Activated B cell treated with CpG ODN at 0.5 μM for 24 hours (primary cell): ENCODE measurements around the gene ZSWIM6. TPM values are rescaled to one million over a fixed set of nuclear protein-coding genes. Genes with fewer than 3 reads are reported as not detected.
"Not testable (repeated sequence)": the region's sequence is repeated elsewhere in the genome, so short reads cannot be mapped to it uniquely, and the experiment has no call there.

Experiments
- ATAC-seq: fragments of 200-7000 bp; cut with Tn5 transposase; one replicate; pipeline ENCODE4 v1.10.0; 2021; ENCODE audit warnings: low read depth, mild to moderate bottlenecking, moderate library complexity
- CTCF ChIA-PET: fragments of 350-600 bp; sonication (Branson Sonifier 250); formaldehyde crosslinking; loops from one replicate; lab custom pipeline; 2021; ENCODE audit warnings: antibody characterized with exemption; lab: Charles Lee
- POLR2A ChIA-PET: fragments of 350-600 bp; sonication (Branson Sonifier 250); formaldehyde crosslinking; loops from one replicate; lab custom pipeline; 2021; ENCODE audit warnings: antibody characterized with exemption; lab: Charles Lee
- DNase-seq: peaks from one replicate; pipeline ENCODE4 v3.0.0; 2022
- H3K27ac Mint-ChIP-seq: one replicate; pipeline ENCODE4 v1.8.0; 2020; ENCODE audit warnings: mixed read lengths
- H3K27me3 Mint-ChIP-seq: one replicate; pipeline ENCODE4 v1.8.0; 2021; ENCODE audit warnings: mixed read lengths
- H3K36me3 Mint-ChIP-seq: one replicate; pipeline ENCODE4 v1.8.0; 2021; ENCODE audit warnings: low read depth, mixed read lengths
- H3K4me1 Mint-ChIP-seq: one replicate; pipeline ENCODE4 v1.8.0; 2021; ENCODE audit warnings: mixed read lengths
- H3K4me3 Mint-ChIP-seq: one replicate; pipeline ENCODE4 v1.8.0; 2020; ENCODE audit warnings: mild to moderate bottlenecking, mixed read lengths
- H3K9me3 Mint-ChIP-seq: one replicate; pipeline ENCODE4 v1.8.0; 2020; ENCODE audit warnings: mixed read lengths
- intact Hi-C: fragments of 100-400 bp; cut with micrococcal nuclease; formaldehyde crosslinking; loops from one replicate; pipeline ENCODE4 v1.15.1; 2024
- total RNA-seq: library from RNA; stranded (reverse); gene quantifications from 2 replicates; pipeline ENCODE4 v1.2.3, GENCODE V29; 2022
- TF ChIP-seq, protein P1 (sequence below): fragments of 200-600 bp; IDR thresholded peaks from one replicate; pipeline ENCODE4 v1.8.0; 2022; ENCODE audit warnings: antibody characterized with exemption, mild to moderate bottlenecking

The ZSWIM6 gene
- total RNA-seq, 1 donor from 2014 or later: 8.5 TPM

- Mint-ChIP-seq H3K9me3 (no peaks in the 10 kb centered on the region), H3K27ac (peak overlapping the region; percentile 85), H3K27me3 (no peaks in the 10 kb centered on the region), H3K4me1 (peaks cover 29% of the 10 kb centered on the region), H3K4me3 (peak overlapping the region; percentile 70), H3K36me3 (no peaks in the 10 kb centered on the region)
- ChIA-PET CTCF (interaction anchor here (1.5 kb wide), 1 partner anchor 77 kb away, joined by 5 read pairs; no protein-coding TSS in a partner anchor), POLR2A (interaction anchor here (0.6 to 2.2 kb wide), 4 partner anchors 75 to 464 kb away, joined by 3 to 43 read pairs (median 5); partner anchors contain the start of genes ERCC8 and ZSWIM6)
- peak; percentile 94 for DNase-seq
- peak; percentile 99 for ATAC-seq
- TF ChIP-seq, protein P1, sequence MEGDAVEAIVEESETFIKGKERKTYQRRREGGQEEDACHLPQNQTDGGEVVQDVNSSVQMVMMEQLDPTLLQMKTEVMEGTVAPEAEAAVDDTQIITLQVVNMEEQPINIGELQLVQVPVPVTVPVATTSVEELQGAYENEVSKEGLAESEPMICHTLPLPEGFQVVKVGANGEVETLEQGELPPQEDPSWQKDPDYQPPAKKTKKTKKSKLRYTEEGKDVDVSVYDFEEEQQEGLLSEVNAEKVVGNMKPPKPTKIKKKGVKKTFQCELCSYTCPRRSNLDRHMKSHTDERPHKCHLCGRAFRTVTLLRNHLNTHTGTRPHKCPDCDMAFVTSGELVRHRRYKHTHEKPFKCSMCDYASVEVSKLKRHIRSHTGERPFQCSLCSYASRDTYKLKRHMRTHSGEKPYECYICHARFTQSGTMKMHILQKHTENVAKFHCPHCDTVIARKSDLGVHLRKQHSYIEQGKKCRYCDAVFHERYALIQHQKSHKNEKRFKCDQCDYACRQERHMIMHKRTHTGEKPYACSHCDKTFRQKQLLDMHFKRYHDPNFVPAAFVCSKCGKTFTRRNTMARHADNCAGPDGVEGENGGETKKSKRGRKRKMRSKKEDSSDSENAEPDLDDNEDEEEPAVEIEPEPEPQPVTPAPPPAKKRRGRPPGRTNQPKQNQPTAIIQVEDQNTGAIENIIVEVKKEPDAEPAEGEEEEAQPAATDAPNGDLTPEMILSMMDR: no peak
- intact Hi-C loops: loop anchor here (1.0 to 5.0 kb wide), 7 partner anchors 76 to 1846 kb away; partner anchors contain the start of genes DEPDC1B, ERCC8, IPO11 and NDUFAF2
These were observed 76.6 kb downstream of the ZSWIM6 start for GRCh38 chr5:61408476-61409168.

DNA sequence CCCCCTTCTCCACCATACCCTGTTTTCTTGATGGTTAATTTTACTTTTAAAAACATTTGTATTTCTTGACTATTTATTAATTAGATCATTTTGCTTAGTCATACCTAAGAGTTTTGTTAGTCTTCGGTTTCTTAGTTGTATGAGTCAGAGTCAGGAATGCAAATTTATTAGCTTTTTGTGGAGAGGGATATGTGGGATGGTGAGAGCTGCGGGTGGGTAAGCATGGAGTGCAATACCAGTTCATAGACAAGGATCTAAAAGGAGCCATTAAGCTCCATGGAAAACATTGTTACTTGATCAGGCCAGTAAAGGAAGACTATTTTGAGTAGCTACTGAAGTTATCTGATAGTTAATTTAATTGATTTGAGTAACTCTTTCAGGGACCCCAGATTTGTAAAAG lies 77.5 kb downstream of the ZSWIM6 start:
- intact Hi-C loops: loop anchor here (2.0 to 5.0 kb wide), 4 partner anchors 462 to 1847 kb away; partner anchors contain the start of genes ERCC8, IPO11 and NDUFAF2
- H3K4me1 Mint-ChIP-seq: peaks cover 33% of the 10 kb centered on the region

GRCh38 chr5:61410811-61411210 lies 78.8 kb downstream of the ZSWIM6 start:
- Mint-ChIP-seq H3K36me3 (no peaks in the 10 kb centered on the region), H3K4me3 (no peak overlapping the region), H3K9me3 (no peaks in the 10 kb centered on the region), H3K27ac (no peak overlapping the region), H3K27me3 (no peaks in the 10 kb centered on the region), H3K4me1 (peaks cover 39% of the 10 kb centered on the region)
- TF ChIP-seq, protein P1: no peak
- ATAC-seq (no peak), DNase-seq (no peak)
- POLR2A ChIA-PET: no interaction called here
- intact Hi-C loops: no loop called here
- CTCF ChIA-PET: no interaction called here

More for the DNA sequence above, 77.5 kb downstream of the ZSWIM6 start:
- CTCF ChIA-PET: no interaction called here
- POLR2A ChIA-PET: interaction anchor here (0.6 to 1.0 kb wide), 3 partner anchors 21 to 80 kb away, joined by 4 to 12 read pairs (median 5); partner anchors contain the start of gene ZSWIM6
- no peaks in the 10 kb centered on the region for H3K9me3 Mint-ChIP-seq
- no peak overlapping the region for H3K27ac Mint-ChIP-seq
- H3K4me3 Mint-ChIP-seq: no peak overlapping the region
- DNase-seq (no peak), ATAC-seq (no peak)
- no peaks in the 10 kb centered on the region for H3K27me3 Mint-ChIP-seq
- H3K36me3 Mint-ChIP-seq: no peaks in the 10 kb centered on the region
- TF ChIP-seq, protein P1: no peak

DNA sequence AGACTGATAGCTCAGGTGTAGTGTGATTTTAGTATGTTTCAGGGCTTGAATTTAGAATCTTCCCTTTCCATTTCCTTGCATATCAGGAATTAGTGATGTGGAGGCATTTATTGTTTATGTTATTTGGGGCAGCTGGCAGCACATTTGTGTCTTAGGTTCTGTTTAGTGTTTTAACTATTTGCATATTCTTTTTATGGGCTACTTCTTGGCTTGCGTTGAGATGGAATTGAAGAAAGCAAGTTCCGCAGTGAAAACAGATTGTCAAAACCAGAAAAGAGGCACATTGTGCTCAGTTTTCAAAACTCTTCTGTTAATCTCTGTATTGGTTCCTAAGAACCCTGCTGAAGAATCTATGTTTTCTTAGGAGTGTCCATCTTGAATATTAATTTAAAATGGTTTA lies 80.3 kb downstream of the ZSWIM6 start:
- intact Hi-C loops: no loop called here
- Mint-ChIP-seq H3K4me3 (no peak overlapping the region), H3K27ac (no peak overlapping the region), H3K4me1 (peaks cover 49% of the 10 kb centered on the region), H3K27me3 (no peaks in the 10 kb centered on the region), H3K36me3 (no peaks in the 10 kb centered on the region), H3K9me3 (no peaks in the 10 kb centered on the region)
- POLR2A ChIA-PET: interaction anchor here (1.2 kb wide), 1 partner anchor 81 kb away, joined by 3 read pairs; no protein-coding TSS in a partner anchor
- ATAC-seq (no peak), DNase-seq (no peak)
- CTCF ChIA-PET: no interaction called here
- TF ChIP-seq, protein P1: no peak

DNA sequence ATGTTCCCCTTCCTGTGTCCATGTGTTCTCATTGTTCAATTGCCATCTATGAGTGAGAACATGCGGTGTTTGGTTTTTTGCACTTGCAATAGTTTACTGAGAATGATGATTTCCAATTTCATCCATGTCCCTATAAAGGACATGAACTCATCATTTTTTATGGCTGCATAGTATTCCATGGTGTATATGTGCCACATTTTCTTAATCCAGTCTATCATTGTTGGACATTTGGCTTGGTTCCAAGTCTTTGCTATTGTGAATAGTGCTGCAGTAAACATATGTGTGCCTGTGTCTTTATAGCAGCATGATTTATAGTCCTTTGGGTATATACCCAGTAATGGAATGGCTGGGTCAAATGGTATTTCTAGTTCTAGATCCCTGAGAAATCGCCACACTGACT lies 81.1 kb downstream of the ZSWIM6 start:
- H3K4me1 Mint-ChIP-seq: peaks cover 45% of the 10 kb centered on the region
- intact Hi-C loops, H3K27ac Mint-ChIP-seq: not testable (repeated sequence)

More for the DNA sequence above, 81.1 kb downstream of the ZSWIM6 start:
- H3K36me3 Mint-ChIP-seq, H3K4me3 Mint-ChIP-seq, DNase-seq, POLR2A ChIA-PET, H3K27me3 Mint-ChIP-seq, ATAC-seq, H3K9me3 Mint-ChIP-seq, CTCF ChIA-PET: not testable (repeated sequence)
